DND-41 (cell line): Measurements from ENCODE around the gene SH3GL3.

Experiments used
- ATAC-seq: fragments of 200-7000 bp; cut with Tn5 transposase; 3 replicates; pipeline ENCODE4 v1.9.1; 2021; ENCODE audit warnings: low read depth; ENCODE audit not compliant: insufficient read depth
- DNase-seq: peaks from one replicate; pipeline ENCODE4 v3.0.0-alpha.2; 2020
- H2AFZ ChIP-seq: 2 replicates; pipeline ENCODE4 v1.6.0; 2012; ENCODE audit warnings: low read depth, low read length
- H3K27ac ChIP-seq: 2 replicates; pipeline ENCODE4 v1.5.1; 2012; ENCODE audit warnings: low read length, inconsistent platforms
- H3K27me3 ChIP-seq: fragments of 200-600 bp; sonication (generic); 2 replicates; pipeline ENCODE4 v1.6.0; 2012; ENCODE audit warnings: low read length, mild to moderate bottlenecking, inconsistent platforms; ENCODE audit not compliant: insufficient read depth, poor library complexity
- H3K36me3 ChIP-seq: 2 replicates; pipeline ENCODE4 v1.5.1; 2012; ENCODE audit warnings: low read length, inconsistent platforms; ENCODE audit not compliant: insufficient read depth
- H3K4me1 ChIP-seq: 2 replicates; pipeline ENCODE4 v1.5.1; 2012; ENCODE audit warnings: mild to moderate bottlenecking, low read length; ENCODE audit not compliant: insufficient read depth
- H3K4me2 ChIP-seq: 2 replicates; pipeline ENCODE4 v1.6.0; 2012; ENCODE audit warnings: mild to moderate bottlenecking, moderate library complexity, low read length, inconsistent platforms; ENCODE audit not compliant: insufficient read depth
- H3K4me3 ChIP-seq, 2 experiments: fragments of 200-600 bp in 1 of 2; shearing (Covaris generic) in 1 of 2; 2 replicates each; pipeline ENCODE4 v1.5.1; 2012 to 2016; ENCODE audit warnings: inconsistent platforms in 2 of 2, low read length in 2 of 2, mild to moderate bottlenecking in 2 of 2, low read depth in 1 of 2, moderate library complexity in 1 of 2
- H3K79me2 ChIP-seq: 2 replicates; pipeline ENCODE4 v1.6.0; 2012; ENCODE audit warnings: low read length, inconsistent platforms; ENCODE audit not compliant: insufficient read depth
- H3K9ac ChIP-seq: 2 replicates; pipeline ENCODE4 v1.6.0; 2012; ENCODE audit warnings: low read depth, mild to moderate bottlenecking, inconsistent platforms, low read length, moderate library complexity
- H3K9me3 ChIP-seq: 2 replicates; pipeline ENCODE4 v1.5.1; 2012; ENCODE audit warnings: low read length, moderate library complexity, mild to moderate bottlenecking, inconsistent platforms; ENCODE audit not compliant: insufficient read depth, severe bottlenecking
- H4K20me1 ChIP-seq: 2 replicates; pipeline ENCODE4 v1.6.0; 2012; ENCODE audit warnings: low read length; ENCODE audit not compliant: insufficient read depth
- EZH2 ChIP-seq: IDR thresholded peaks from 3 replicates; pipeline ENCODE4 v1.6.1; 2012; ENCODE audit warnings: borderline replicate concordance, low read depth, mild to moderate bottlenecking, moderate library complexity, low read length, inconsistent platforms; ENCODE audit not compliant: severe bottlenecking
- TF ChIP-seq, protein P1 (sequence below): IDR thresholded peaks from 2 replicates; pipeline ENCODE4 v1.5.1; 2012; ENCODE audit warnings: borderline replicate concordance, low read length, moderate library complexity, mild to moderate bottlenecking; ENCODE audit not compliant: poor library complexity, severe bottlenecking; ENCODE audit errors: extremely low read depth

SH3GL3 gene

DNA sequence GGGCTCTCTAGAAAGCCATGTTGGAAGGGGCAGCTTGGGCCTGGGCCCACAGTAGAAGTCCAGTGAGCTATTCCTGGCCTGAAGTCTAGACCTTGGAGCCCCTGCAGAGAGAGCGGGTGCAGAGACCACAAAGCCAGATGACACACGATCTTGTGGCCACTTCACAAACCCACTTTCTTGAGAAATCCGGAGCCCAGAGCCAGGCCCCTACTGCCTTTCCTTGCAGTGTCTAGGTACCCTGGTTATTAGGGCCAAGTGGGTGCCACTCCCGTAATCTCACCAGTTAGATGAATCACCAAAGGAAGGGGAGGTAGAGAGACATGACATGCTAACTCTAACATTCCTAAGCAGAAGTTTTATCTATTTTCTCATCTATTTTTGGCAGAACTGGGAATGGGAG, 134.2 kb downstream of the SH3GL3 start:
- no peak for ATAC-seq
- no peak for DNase-seq
- TF ChIP-seq, protein P1, sequence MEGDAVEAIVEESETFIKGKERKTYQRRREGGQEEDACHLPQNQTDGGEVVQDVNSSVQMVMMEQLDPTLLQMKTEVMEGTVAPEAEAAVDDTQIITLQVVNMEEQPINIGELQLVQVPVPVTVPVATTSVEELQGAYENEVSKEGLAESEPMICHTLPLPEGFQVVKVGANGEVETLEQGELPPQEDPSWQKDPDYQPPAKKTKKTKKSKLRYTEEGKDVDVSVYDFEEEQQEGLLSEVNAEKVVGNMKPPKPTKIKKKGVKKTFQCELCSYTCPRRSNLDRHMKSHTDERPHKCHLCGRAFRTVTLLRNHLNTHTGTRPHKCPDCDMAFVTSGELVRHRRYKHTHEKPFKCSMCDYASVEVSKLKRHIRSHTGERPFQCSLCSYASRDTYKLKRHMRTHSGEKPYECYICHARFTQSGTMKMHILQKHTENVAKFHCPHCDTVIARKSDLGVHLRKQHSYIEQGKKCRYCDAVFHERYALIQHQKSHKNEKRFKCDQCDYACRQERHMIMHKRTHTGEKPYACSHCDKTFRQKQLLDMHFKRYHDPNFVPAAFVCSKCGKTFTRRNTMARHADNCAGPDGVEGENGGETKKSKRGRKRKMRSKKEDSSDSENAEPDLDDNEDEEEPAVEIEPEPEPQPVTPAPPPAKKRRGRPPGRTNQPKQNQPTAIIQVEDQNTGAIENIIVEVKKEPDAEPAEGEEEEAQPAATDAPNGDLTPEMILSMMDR = no peak
- no peak for TF ChIP-seq EZH2

DNA sequence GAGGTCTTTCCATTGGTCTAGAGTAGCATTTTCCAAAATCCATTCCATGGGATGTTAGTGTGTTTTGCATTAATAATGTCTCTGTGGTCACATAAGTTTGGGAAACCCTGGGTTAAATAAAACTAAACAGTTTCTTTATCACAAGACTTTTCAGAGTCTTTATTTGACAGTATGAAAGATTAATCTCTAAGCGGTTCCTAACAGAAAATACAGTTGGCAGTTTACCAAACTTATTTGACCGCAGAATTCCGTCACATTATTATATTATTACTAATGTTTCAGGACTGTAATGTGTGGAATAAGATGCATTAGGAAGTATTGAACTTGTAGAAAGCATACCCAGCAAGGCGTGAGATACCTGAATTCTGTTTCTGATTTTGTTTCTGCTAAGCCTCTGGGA, 135.2 kb downstream of the SH3GL3 start:
- no peak for TF ChIP-seq EZH2
- TF ChIP-seq, protein P1 = no peak
- no peak overlapping the region for H2AFZ ChIP-seq
- no peak overlapping the region for H3K9ac ChIP-seq
- H3K9me3 ChIP-seq = no peaks in the 10 kb centered on the region
- peaks cover 4% of the 10 kb centered on the region for H3K27me3 ChIP-seq
- no peak overlapping the region for H3K27ac ChIP-seq
- H3K79me2 ChIP-seq = no peaks in the 10 kb centered on the region
- ATAC-seq = no peak
- H4K20me1 ChIP-seq = no peaks in the 10 kb centered on the region
- no peaks in the 10 kb centered on the region for H3K36me3 ChIP-seq
- no peak for DNase-seq
- H3K4me3 ChIP-seq = no peak overlapping the region
- no peaks in the 10 kb centered on the region for H3K4me1 ChIP-seq
- no peak overlapping the region for H3K4me2 ChIP-seq

More for the DNA sequence above, 134.2 kb downstream of the SH3GL3 start:
- Histone ChIP-seq H3K9me3 (no peaks in the 10 kb centered on the region), H3K27me3 (no peaks in the 10 kb centered on the region), H3K4me3 (no peak overlapping the region), H3K4me2 (no peak overlapping the region), H3K27ac (no peak overlapping the region), H4K20me1 (no peaks in the 10 kb centered on the region), H3K9ac (no peak overlapping the region), H3K79me2 (no peaks in the 10 kb centered on the region), H3K4me1 (no peaks in the 10 kb centered on the region), H3K36me3 (no peaks in the 10 kb centered on the region), H2AFZ (no peak overlapping the region)

DNA sequence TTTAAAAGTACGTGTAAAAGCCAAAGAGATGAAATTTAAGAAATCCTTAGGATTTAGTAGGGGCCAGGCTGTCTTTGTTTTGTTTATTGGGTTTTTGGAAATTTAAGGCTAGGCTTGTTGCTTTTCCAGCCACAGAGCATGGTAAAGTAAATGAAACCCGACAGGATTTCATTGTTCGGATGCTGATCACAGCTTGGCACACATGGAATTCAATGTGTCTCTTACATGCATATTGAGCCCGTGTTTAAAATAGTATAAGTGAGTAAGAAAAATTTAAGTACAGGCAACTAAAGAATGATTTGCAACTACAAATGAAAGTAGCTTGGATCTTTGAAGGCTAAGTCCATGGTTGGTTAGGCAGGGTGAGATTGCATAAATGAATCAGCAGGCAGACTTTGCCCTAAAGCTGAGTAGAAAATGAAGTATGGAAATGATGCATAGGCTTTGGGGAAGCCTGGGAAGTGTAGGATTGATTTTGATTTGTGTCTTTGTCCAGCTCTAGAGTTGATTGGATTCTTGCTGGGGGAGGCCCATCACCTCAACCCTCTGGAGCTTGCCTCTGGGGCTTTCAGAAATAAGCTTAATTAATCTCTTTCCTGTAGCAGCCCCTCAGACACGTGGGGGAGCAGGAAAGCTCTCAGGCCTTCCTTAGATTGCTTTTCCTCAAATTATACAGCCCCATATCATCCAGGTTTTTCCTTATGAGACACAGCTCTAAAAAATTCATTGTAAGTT, 138.6 kb downstream of the SH3GL3 start:
- Histone ChIP-seq H3K4me3 (no peak overlapping the region), H3K27ac (no peak overlapping the region), H3K4me1 (no peaks in the 10 kb centered on the region), H3K36me3 (no peaks in the 10 kb centered on the region), H3K79me2 (no peaks in the 10 kb centered on the region), H4K20me1 (no peaks in the 10 kb centered on the region), H3K9ac (no peak overlapping the region), H3K9me3 (no peaks in the 10 kb centered on the region), H3K27me3 (peaks cover 4% of the 10 kb centered on the region), H3K4me2 (no peak overlapping the region), H2AFZ (no peak overlapping the region)
- DNase-seq (no peak), ATAC-seq (no peak)
- TF ChIP-seq, protein P1 = no peak
- no peak for TF ChIP-seq EZH2
